ENCODE results near the gene ARPC3. TPM values are rescaled to one million over a fixed set of nuclear protein-coding genes. Genes with fewer than 3 reads are reported as not detected.

ARPC3 gene
- total and polyA plus RNA-seq, 9 of the 15 experiments (the other 6 are each of a cell fraction or from before 2014, with no cell fraction given): 74.2 to 575 (median 345) TPM

- TF ChIP-seq HES1 (IDR thresholded peaks at IDR 0.05; ENCODE audit: low read depth) (peak; percentile 69), ID3 (CRISPR knock-in tag; IDR thresholded peaks at IDR 0.05) (no peak), ID3 (tag; IDR thresholded peaks at IDR 0.05) (no peak), E2F8 (IDR thresholded peaks at IDR 0.05; ENCODE audit: low read depth, partially characterized antibody) (no peak), ZFX (CRISPR knock-in tag; IDR thresholded peaks at IDR 0.05) (no peak), PHTF2 (CRISPR knock-in tag; IDR thresholded peaks at IDR 0.05) (no peak), TAL1 (IDR thresholded peaks at IDR 0.05) (no peak), ZFP36 (IDR thresholded peaks at IDR 0.05; ENCODE audit: low read depth, low read length, partially characterized antibody) (no peak), SLC30A9 (CRISPR knock-in tag; IDR thresholded peaks at IDR 0.05) (no peak), CBX3 (IDR thresholded peaks at IDR 0.05; ENCODE audit: borderline replicate concordance in 1 of 2, low read length in 2 of 2) (no peak; a peak in 1 of 3 replicates), TCF7L2 (IDR thresholded peaks at IDR 0.05; ENCODE audit: low read depth, low read length) (no peak), STAG1 (CRISPR knock-in tag; IDR thresholded peaks at IDR 0.05; ENCODE audit: borderline replicate concordance) (no peak), ASH1L (IDR thresholded peaks at IDR 0.05; ENCODE audit: borderline replicate concordance, low read depth, partially characterized antibody) (no peak), RBM15 (IDR thresholded peaks at IDR 0.05; ENCODE audit: insufficient read depth, low read length) (no peak), ZNF449 (CRISPR knock-in tag; IDR thresholded peaks at IDR 0.05) (no peak), GABPB1 (CRISPR knock-in tag; IDR thresholded peaks at IDR 0.05) (peak; percentile 46; the same call in 1 of the 2 replicates), RBM25 (IDR thresholded peaks at IDR 0.05; ENCODE audit: low read depth, low read length, severe bottlenecking) (peak; percentile 21), USF1 (CRISPR knock-in tag; IDR thresholded peaks at IDR 0.05) (peak; percentile 83)
Observed at GRCh38 chr12:110468214-110469048, 18.3 kb upstream of the ARPC3 start, which contains the start of the genes FAM216A and GPN3 (continued).
